Keratinocyte (primary cell): ENCODE measurements around the gene APOBR. TPM values are rescaled to one million over a fixed set of nuclear protein-coding genes. Genes with fewer than 3 reads are reported as not detected.

Experiments used
- DNase-seq: peaks from one replicate; pipeline ENCODE4 v3.0.0-alpha.2; 2011; ENCODE audit warnings: low read depth, missing footprints, low spot score
- FAIRE-seq: peaks from 2 replicates; lab custom pipeline; 2011; peaks lifted over from hg19 to GRCh38; lab: Jason Lieb, UNC
- H2AFZ ChIP-seq: 2 replicates; pipeline ENCODE4 v1.6.0; 2012; ENCODE audit warnings: low read length, control low read depth, inconsistent platforms; ENCODE audit not compliant: control insufficient read depth
- H3K27ac ChIP-seq: 2 replicates; pipeline ENCODE4 v1.5.1; 2011; ENCODE audit warnings: low read length; ENCODE audit not compliant: control insufficient read depth, insufficient read depth
- H3K27me3 ChIP-seq: 3 replicates; pipeline ENCODE4 v1.6.0; 2011; ENCODE audit warnings: low read length; ENCODE audit not compliant: control insufficient read depth, insufficient read depth; ENCODE audit errors: extremely low read depth
- H3K36me3 ChIP-seq, 2 experiments: 2 replicates in 1 of 2; 3 replicates in 1 of 2; pipeline ENCODE4 v1.5.1; 2011; ENCODE audit warnings: low read length in 2 of 2, mild to moderate bottlenecking in 1 of 2; ENCODE audit not compliant: control insufficient read depth in 2 of 2, insufficient read depth in 2 of 2; ENCODE audit errors: extremely low read depth in 1 of 2
- H3K4me1 ChIP-seq: 3 replicates; pipeline ENCODE4 v1.5.1; 2011; ENCODE audit warnings: low read length; ENCODE audit not compliant: control insufficient read depth, insufficient read depth; ENCODE audit errors: extremely low read depth
- H3K4me2 ChIP-seq: 3 replicates; pipeline ENCODE4 v1.6.0; 2011; ENCODE audit warnings: low read depth, low read length; ENCODE audit not compliant: control insufficient read depth, insufficient read depth; ENCODE audit errors: extremely low read depth
- H3K4me3 ChIP-seq, 3 experiments: fragments of 200-600 bp in 1 of 3; sonication (generic) in 1 of 3; 2 replicates in 2 of 3; 3 replicates in 1 of 3; pipeline ENCODE4 v1.5.1; 2011 to 2016; ENCODE audit warnings: low read length in 3 of 3, mild to moderate bottlenecking in 3 of 3, control low read depth in 2 of 3, inconsistent platforms in 1 of 3, low read depth in 1 of 3, mixed read lengths in 1 of 3, mixed run types in 1 of 3, moderate library complexity in 1 of 3; ENCODE audit not compliant: control insufficient read depth in 2 of 3, insufficient read depth in 2 of 3; ENCODE audit errors: extremely low read depth in 1 of 3
- H3K79me2 ChIP-seq: 2 replicates; pipeline ENCODE4 v1.6.0; 2012; ENCODE audit warnings: low read length; ENCODE audit not compliant: control insufficient read depth, insufficient read depth
- H3K9ac ChIP-seq: 3 replicates; pipeline ENCODE4 v1.6.0; 2011; ENCODE audit warnings: low read length; ENCODE audit not compliant: control insufficient read depth, insufficient read depth; ENCODE audit errors: extremely low read depth
- H3K9me1 ChIP-seq: 3 replicates; pipeline ENCODE4 v1.6.0; 2011; ENCODE audit warnings: low read length; ENCODE audit not compliant: control insufficient read depth, insufficient read depth; ENCODE audit errors: extremely low read depth
- H3K9me3 ChIP-seq: 2 replicates; pipeline ENCODE4 v1.5.1; 2012; ENCODE audit warnings: low read depth, low read length; ENCODE audit not compliant: control insufficient read depth
- H4K20me1 ChIP-seq: 3 replicates; pipeline ENCODE4 v1.6.0; 2011; ENCODE audit warnings: low read length; ENCODE audit not compliant: control insufficient read depth, insufficient read depth; ENCODE audit errors: extremely low read depth
- CTCF ChIP-seq, 3 experiments: IDR thresholded peaks in 1 of 3; conservative IDR thresholded peaks in 1 of 3; optimal IDR thresholded peaks in 1 of 3; 2 replicates in 2 of 3; 3 replicates in 1 of 3; pipeline versions ENCODE3 to v1.5.1; 2011; ENCODE audit warnings: low read length in 3 of 3, mild to moderate bottlenecking in 3 of 3, moderate library complexity in 2 of 3, control low read depth in 1 of 3, inconsistent platforms in 1 of 3; ENCODE audit not compliant: insufficient read depth in 2 of 3; ENCODE audit errors: extremely low read depth in 1 of 3
- EZH2 ChIP-seq: IDR thresholded peaks from one replicate; pipeline ENCODE4 v1.6.1; 2012; ENCODE audit warnings: inconsistent platforms, mild to moderate bottlenecking, low read length, moderate library complexity
- dilution Hi-C: fragments of 300-500 bp; cut with MboI; formaldehyde crosslinking; loops from one replicate; pipeline ENCODE4 v1.7.0; 2020; ENCODE audit warnings: low sequenced_read_pairs; ENCODE audit not compliant: extremely low pct_ligation_motif_present
- polyA plus RNA-seq, 5 experiments: library from polyadenylated mRNA; depleted of rRNA in 3 of 5; stranded (reverse) in 3 of 5; stranded (forward) in 1 of 5; unstranded in 1 of 5; fragments of >200 nt; gene quantifications; 1 replicate in 1 of 5; 2 replicates in 3 of 5; 3 replicates in 1 of 5; pipeline versions ENCODE4 v1.2.1 to v1.2.3, GENCODE V29; 2011 to 2012; ENCODE audit warnings: missing spikeins in 2 of 5, low read depth in 1 of 5, low replicate concordance in 1 of 5

APOBR gene
- polyA plus RNA-seq, 1 donor (not counting 4 experiments of a cell fraction or from before 2014, with no cell fraction given) = 0.04 TPM

GRCh38 chr16:28492511-28492910 lies 1.9 kb upstream of the APOBR start:
- Histone ChIP-seq H3K27me3 (no peaks in the 10 kb centered on the region), H3K79me2 (no peaks in the 10 kb centered on the region), H3K4me3 (peak overlapping the region in 2 of 3 experiments; percentile 89 to 93), H3K9me1 (no peaks in the 10 kb centered on the region), H3K9me3 (no peaks in the 10 kb centered on the region), H4K20me1 (no peaks in the 10 kb centered on the region), H3K4me1 (peaks cover 2% of the 10 kb centered on the region), H3K9ac (peak overlapping the region; percentile 98), H3K36me3 (peaks cover 0 to 4% of the 10 kb centered on the region in 2 experiments), H3K4me2 (peak overlapping the region; percentile 66), H2AFZ (peak overlapping the region; percentile 98), H3K27ac (peak overlapping the region; percentile 99)
- dilution Hi-C loops = no loop called here
- FAIRE-seq (no peak), DNase-seq (no peak)
- no peak for TF ChIP-seq CTCF (optimal IDR thresholded peaks at IDR 0.05 in 1 of 3, IDR thresholded peaks at IDR 0.05 in 1 of 3, conservative IDR thresholded peaks at IDR 0.05 in 1 of 3; ENCODE audit: extremely low read depth in 1 of 3, insufficient read depth in 2 of 3, low read length in 3 of 3)
- TF ChIP-seq EZH2 = no peak

- Histone ChIP-seq H3K79me2 (no peaks in the 10 kb centered on the region), H4K20me1 (no peaks in the 10 kb centered on the region), H3K4me2 (no peak overlapping the region), H3K4me3 (no peak overlapping the region), H3K9me1 (no peaks in the 10 kb centered on the region), H3K36me3 (no peaks in the 10 kb centered on the region), H2AFZ (no peak overlapping the region), H3K9ac (no peak overlapping the region), H3K9me3 (no peaks in the 10 kb centered on the region), H3K27ac (no peak overlapping the region), H3K27me3 (peaks cover 5% of the 10 kb centered on the region), H3K4me1 (peaks cover 2% of the 10 kb centered on the region)
- no peak for TF ChIP-seq CTCF (optimal IDR thresholded peaks at IDR 0.05 in 1 of 3, IDR thresholded peaks at IDR 0.05 in 1 of 3, conservative IDR thresholded peaks at IDR 0.05 in 1 of 3; ENCODE audit: extremely low read depth in 1 of 3, insufficient read depth in 2 of 3, low read length in 3 of 3)
- TF ChIP-seq EZH2 = no peak
- FAIRE-seq (no peak), DNase-seq (no peak)
- dilution Hi-C loops = no loop called here
These were observed 803 bp downstream of the APOBR start for GRCh38 chr16:28495098-28495793.
